GM23338 (cell line): ENCODE data around the gene DRAM2. TPM values are rescaled to one million over a fixed set of nuclear protein-coding genes. Genes with fewer than 3 reads are reported as not detected.

Source experiments
- ATAC-seq: fragments of 200-7000 bp; cut with Tn5 transposase; 3 replicates; pipeline ENCODE4 v1.9.1; 2020
- DNase-seq: peaks from one replicate; pipeline ENCODE4 v3.0.0-alpha.2; 2015; ENCODE audit warnings: low spot score
- H2AFZ ChIP-seq: fragments of 200-600 bp; sonication (generic); 2 replicates; pipeline ENCODE4 v1.8.0; 2016; ENCODE audit warnings: antibody characterized with exemption, mild to moderate bottlenecking, moderate library complexity
- H3F3A ChIP-seq: fragments of 200-600 bp; sonication (generic); replicated peaks from 2 replicates; pipeline ENCODE4 v1.8.0; 2017; ENCODE audit warnings: antibody characterized with exemption, mixed run types, low read depth
- H3K27ac ChIP-seq: fragments of 200-600 bp; sonication (generic); 2 replicates; pipeline ENCODE4 v1.6.1; 2016; ENCODE audit warnings: low read depth
- H3K27me3 ChIP-seq: fragments of 200-600 bp; sonication (generic); 2 replicates; pipeline ENCODE4 v1.8.0; 2016; ENCODE audit warnings: mild to moderate bottlenecking, mixed run types, moderate library complexity; ENCODE audit not compliant: insufficient read depth
- H3K36me3 ChIP-seq: fragments of 200-600 bp; sonication (generic); 2 replicates; pipeline ENCODE4 v1.8.0; 2016; ENCODE audit warnings: mild to moderate bottlenecking; ENCODE audit not compliant: insufficient read depth
- H3K4me1 ChIP-seq: fragments of 200-600 bp; sonication (generic); 2 replicates; pipeline ENCODE4 v1.8.0; 2016; ENCODE audit warnings: mild to moderate bottlenecking, moderate library complexity; ENCODE audit not compliant: insufficient read depth
- H3K4me2 ChIP-seq: fragments of 200-600 bp; sonication (generic); 2 replicates; pipeline ENCODE4 v1.7.1; 2017; ENCODE audit warnings: mixed run types
- H3K4me3 ChIP-seq: fragments of 200-600 bp; sonication (generic); 2 replicates; pipeline ENCODE4 v1.6.1; 2016; ENCODE audit warnings: mixed run types
- H3K79me2 ChIP-seq: fragments of 200-600 bp; sonication (generic); replicated peaks from 2 replicates; pipeline ENCODE4 v1.8.0; 2017; ENCODE audit warnings: mild to moderate bottlenecking; ENCODE audit not compliant: insufficient read depth
- H3K9me2 ChIP-seq: fragments of 200-600 bp; sonication (generic); 2 replicates; pipeline ENCODE4 v1.8.0; 2017; ENCODE audit not compliant: insufficient read depth
- H4K20me1 ChIP-seq: fragments of 200-600 bp; sonication (generic); replicated peaks from 2 replicates; pipeline ENCODE4 v1.8.0; 2017; ENCODE audit warnings: mild to moderate bottlenecking; ENCODE audit not compliant: insufficient read depth
- H3K27ac Mint-ChIP-seq: 2 replicates; pipeline ENCODE4 v1.8.0; 2020; ENCODE audit warnings: inconsistent platforms, mild to moderate bottlenecking, moderate library complexity, mixed read lengths
- H3K27me3 Mint-ChIP-seq: 3 replicates; pipeline ENCODE4 v1.8.0; 2022; ENCODE audit warnings: low read depth, mild to moderate bottlenecking, moderate library complexity, mixed read lengths, inconsistent platforms; ENCODE audit not compliant: insufficient read depth, poor library complexity
- H3K36me3 Mint-ChIP-seq: 3 replicates; pipeline ENCODE4 v1.8.0; 2021; ENCODE audit warnings: low read depth, mild to moderate bottlenecking, inconsistent platforms, moderate library complexity, mixed read lengths
- H3K4me1 Mint-ChIP-seq: 3 replicates; pipeline ENCODE4 v1.8.0; 2020; ENCODE audit warnings: mild to moderate bottlenecking, inconsistent platforms, mixed read lengths
- H3K4me3 Mint-ChIP-seq: 3 replicates; pipeline ENCODE4 v1.8.0; 2021; ENCODE audit warnings: moderate library complexity, mild to moderate bottlenecking, inconsistent platforms, mixed read lengths
- H3K9me3 Mint-ChIP-seq: 3 replicates; pipeline ENCODE4 v1.8.0; 2020; ENCODE audit warnings: moderate library complexity, mild to moderate bottlenecking, inconsistent platforms, mixed read lengths
- CREB1 ChIP-seq: fragments of 250-450 bp; sonication (Bioruptor Pico); IDR thresholded peaks from 2 replicates; pipeline ENCODE4 v1.5.0; 2020; ENCODE audit warnings: low read depth, mild to moderate bottlenecking, moderate library complexity
- ETS1 ChIP-seq: IDR thresholded peaks from 2 replicates; pipeline ENCODE4 v1.6.1; 2016; ENCODE audit warnings: antibody characterized with exemption
- EZH2 ChIP-seq: fragments of 200-600 bp; sonication (generic); IDR thresholded peaks from one replicate; pipeline ENCODE4 v1.8.0; 2017; ENCODE audit warnings: antibody characterized with exemption, mild to moderate bottlenecking, low read depth; ENCODE audit not compliant: unreplicated experiment
- EZH2phosphoT487 ChIP-seq: fragments of 200-600 bp; sonication (generic); IDR thresholded peaks from one replicate; pipeline ENCODE4 v1.8.1; 2018; ENCODE audit warnings: antibody characterized with exemption; ENCODE audit not compliant: unreplicated experiment
- JUNB ChIP-seq: IDR thresholded peaks from one replicate; pipeline ENCODE4 v1.6.1; 2016; ENCODE audit warnings: antibody characterized with exemption; ENCODE audit not compliant: unreplicated experiment
- NANOG ChIP-seq: IDR thresholded peaks from 2 replicates; pipeline ENCODE4 v1.6.1; 2016; ENCODE audit warnings: antibody characterized with exemption, borderline replicate concordance
- POLR2AphosphoS5 ChIP-seq: IDR thresholded peaks from 2 replicates; pipeline ENCODE4 v1.6.1; 2016; ENCODE audit warnings: antibody characterized with exemption, low read depth
- REST ChIP-seq: IDR thresholded peaks from one replicate; pipeline ENCODE4 v1.6.1; 2018; ENCODE audit warnings: antibody characterized with exemption; ENCODE audit not compliant: unreplicated experiment
- STAT1 ChIP-seq: IDR thresholded peaks from one replicate; pipeline ENCODE4 v1.6.1; 2016; ENCODE audit warnings: antibody characterized with exemption; ENCODE audit not compliant: unreplicated experiment
- ZNF114 ChIP-seq: fragments of 250-450 bp; sonication (Bioruptor Pico); IDR thresholded peaks from 2 replicates; pipeline ENCODE4 v1.5.0; 2020; ENCODE audit warnings: mild to moderate bottlenecking, moderate library complexity
- ZNF331 ChIP-seq: fragments of 250-450 bp; sonication (Bioruptor Pico); IDR thresholded peaks from 2 replicates; pipeline ENCODE4 v1.5.0; 2020; ENCODE audit warnings: low read depth, mild to moderate bottlenecking, moderate library complexity
- ZNF462 ChIP-seq: fragments of 250-450 bp; sonication (Bioruptor Pico); IDR thresholded peaks from 2 replicates; pipeline ENCODE4 v1.5.0; 2020; ENCODE audit warnings: mild to moderate bottlenecking, moderate library complexity
- polyA plus RNA-seq: library from polyadenylated mRNA; unstranded; fragments of >200 nt; fragmentation: Nextera tagmentation; extraction: Ambion mirVana; gene quantifications from 2 replicates; pipeline ENCODE4 v1.2.1, GENCODE V29; 2016
- total RNA-seq: library from RNA; depleted of rRNA; stranded (reverse); fragments of >200 nt; shearing (Covaris generic); gene quantifications from 2 replicates; pipeline ENCODE4 v1.2.3, GENCODE V29; 2014
- TF ChIP-seq, protein P1 (sequence below), 2 experiments: fragments of 200-600 bp in 1 of 2; sonication (generic) in 1 of 2; conservative IDR thresholded peaks; 2 replicates each; pipeline versions ENCODE4 v1.5.1 to v1.6.1; 2016 to 2017; ENCODE audit warnings: antibody characterized with exemption in 2 of 2, low read depth in 2 of 2, mild to moderate bottlenecking in 2 of 2, moderate library complexity in 1 of 2

The DRAM2 gene
- total and polyA plus RNA-seq, 2 experiments from 2014 or later = 22.9 to 45.9 TPM

DNA sequence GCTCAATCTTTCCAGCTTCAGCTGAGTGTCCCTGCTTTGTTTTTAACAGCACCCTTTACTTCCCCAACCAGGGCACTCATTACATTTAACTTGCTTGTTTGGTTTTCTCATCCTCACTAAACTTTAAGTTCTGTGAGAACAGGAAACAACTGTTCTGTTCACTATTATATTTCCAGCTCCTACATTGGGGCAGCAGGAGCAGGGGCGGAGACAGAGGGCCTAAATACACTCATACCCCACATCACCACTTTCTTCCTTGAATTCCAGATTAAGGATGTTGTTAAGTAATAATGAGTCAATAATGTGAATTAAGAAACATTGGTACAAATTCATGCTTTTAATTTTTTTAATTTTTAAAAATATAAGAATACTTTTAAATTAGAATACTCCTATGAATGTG is 6.0 kb downstream of the DRAM2 start:
- H4K20me1 ChIP-seq = peaks cover 7% of the 10 kb centered on the region; the same call in 1 of the 2 replicates
- ATAC-seq (no peak), DNase-seq (no peak)
- Mint-ChIP-seq H3K36me3 (peaks cover 25% of the 10 kb centered on the region), H3K4me1 (peaks cover 15% of the 10 kb centered on the region), H3K9me3 (no peaks in the 10 kb centered on the region), H3K27ac (no peak overlapping the region), H3K4me3 (no peak overlapping the region), H3K27me3 (no peaks in the 10 kb centered on the region)
- H3K79me2 ChIP-seq = peaks cover 14% of the 10 kb centered on the region; the same call in 1 of the 2 replicates
- H3K27ac ChIP-seq = no peak overlapping the region
- H2AFZ ChIP-seq = no peak overlapping the region
- no peak overlapping the region for H3K4me2 ChIP-seq
- TF ChIP-seq ZNF462 (CRISPR knock-in tag) (no peak), ZNF331 (CRISPR knock-in tag) (no peak), CREB1 (CRISPR knock-in tag) (no peak), STAT1 (no peak), JUNB (no peak), NANOG (no peak), POLR2AphosphoS5 (no peak), EZH2phosphoT487 (no peak), REST (no peak), EZH2 (no peak), ETS1 (no peak), ZNF114 (CRISPR knock-in tag) (no peak)
- TF ChIP-seq, protein P1, sequence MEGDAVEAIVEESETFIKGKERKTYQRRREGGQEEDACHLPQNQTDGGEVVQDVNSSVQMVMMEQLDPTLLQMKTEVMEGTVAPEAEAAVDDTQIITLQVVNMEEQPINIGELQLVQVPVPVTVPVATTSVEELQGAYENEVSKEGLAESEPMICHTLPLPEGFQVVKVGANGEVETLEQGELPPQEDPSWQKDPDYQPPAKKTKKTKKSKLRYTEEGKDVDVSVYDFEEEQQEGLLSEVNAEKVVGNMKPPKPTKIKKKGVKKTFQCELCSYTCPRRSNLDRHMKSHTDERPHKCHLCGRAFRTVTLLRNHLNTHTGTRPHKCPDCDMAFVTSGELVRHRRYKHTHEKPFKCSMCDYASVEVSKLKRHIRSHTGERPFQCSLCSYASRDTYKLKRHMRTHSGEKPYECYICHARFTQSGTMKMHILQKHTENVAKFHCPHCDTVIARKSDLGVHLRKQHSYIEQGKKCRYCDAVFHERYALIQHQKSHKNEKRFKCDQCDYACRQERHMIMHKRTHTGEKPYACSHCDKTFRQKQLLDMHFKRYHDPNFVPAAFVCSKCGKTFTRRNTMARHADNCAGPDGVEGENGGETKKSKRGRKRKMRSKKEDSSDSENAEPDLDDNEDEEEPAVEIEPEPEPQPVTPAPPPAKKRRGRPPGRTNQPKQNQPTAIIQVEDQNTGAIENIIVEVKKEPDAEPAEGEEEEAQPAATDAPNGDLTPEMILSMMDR (conservative IDR thresholded peaks at IDR 0.05; ENCODE audit: low read depth in 2 of 2) = no peak
- H3F3A ChIP-seq = no peaks in the 10 kb centered on the region
- no peaks in the 10 kb centered on the region for H3K9me2 ChIP-seq
- H3K27me3 ChIP-seq = no peaks in the 10 kb centered on the region
- no peak overlapping the region for H3K4me3 ChIP-seq
- peaks cover 9% of the 10 kb centered on the region for H3K4me1 ChIP-seq
- peaks cover 10% of the 10 kb centered on the region; the same call in 1 of the 2 replicates for H3K36me3 ChIP-seq
